T-helper 2 cell treated with Interferon-gamma antibody and Interleukin-4, amounts not matched to agents 100 ng/mL and 5 ng/mL, for 36 hours (primary cell): ENCODE measurements around the gene CHST14. TPM values are rescaled to one million over a fixed set of nuclear protein-coding genes. Genes with fewer than 3 reads are reported as not detected.

Experiments
- intact Hi-C: fragments of 100-400 bp; cut with micrococcal nuclease; formaldehyde crosslinking; loops from one replicate; pipeline ENCODE4 v1.15.1; 2023
- total RNA-seq: library from RNA; stranded (reverse); gene quantifications from 2 replicates; pipeline ENCODE4 v1.2.3, GENCODE V29; 2022

Gene CHST14
- total RNA-seq, 1 donor from 2014 or later, result 16.5 TPM

DNA sequence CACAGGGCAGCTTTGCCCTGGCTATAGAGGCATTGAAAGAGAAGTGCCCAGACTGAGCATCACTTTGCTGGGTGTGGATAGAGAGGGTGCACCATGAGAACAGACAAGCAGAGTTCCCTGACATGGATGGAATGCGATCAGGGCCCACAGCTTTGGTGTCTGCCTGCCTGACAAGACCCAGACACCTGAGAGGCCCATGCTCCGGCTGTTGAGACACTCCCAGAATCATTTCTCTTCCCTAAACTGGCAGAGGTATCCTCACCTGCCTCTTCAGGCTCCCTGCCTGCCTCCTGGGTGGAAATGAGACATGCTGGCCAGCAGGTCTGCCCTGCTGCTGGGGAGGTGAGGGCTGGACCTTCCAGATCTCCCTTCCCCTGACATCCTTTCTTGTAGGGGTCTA, 10.4 kb upstream of the CHST14 start:
- intact Hi-C loops, result no loop called here

DNA sequence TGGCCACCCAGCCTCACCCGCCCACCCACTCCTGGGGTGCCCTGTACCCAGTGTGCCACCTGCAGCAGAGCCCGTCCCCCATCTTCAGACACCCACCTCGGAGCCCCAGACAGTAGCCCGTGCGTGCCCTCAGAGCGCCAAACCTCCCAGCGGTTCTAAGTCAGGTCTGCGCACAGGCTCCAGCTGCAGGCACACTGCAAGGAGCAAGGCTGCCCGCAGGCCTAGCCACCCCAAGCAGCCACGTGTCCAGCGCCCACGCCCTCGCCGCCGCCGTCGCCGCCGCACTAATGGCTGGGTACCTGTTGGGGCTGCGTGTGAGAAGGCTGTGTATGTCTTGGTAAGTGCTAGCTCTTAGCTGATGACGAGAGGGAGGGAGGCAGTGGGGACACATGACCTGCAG, 8.8 kb upstream of the CHST14 start:
- intact Hi-C loops, result no loop called here

- intact Hi-C loops, result no loop called here
Measured at GRCh38 chr15:40463279-40463678, 7.5 kb upstream of the CHST14 start.

DNA sequence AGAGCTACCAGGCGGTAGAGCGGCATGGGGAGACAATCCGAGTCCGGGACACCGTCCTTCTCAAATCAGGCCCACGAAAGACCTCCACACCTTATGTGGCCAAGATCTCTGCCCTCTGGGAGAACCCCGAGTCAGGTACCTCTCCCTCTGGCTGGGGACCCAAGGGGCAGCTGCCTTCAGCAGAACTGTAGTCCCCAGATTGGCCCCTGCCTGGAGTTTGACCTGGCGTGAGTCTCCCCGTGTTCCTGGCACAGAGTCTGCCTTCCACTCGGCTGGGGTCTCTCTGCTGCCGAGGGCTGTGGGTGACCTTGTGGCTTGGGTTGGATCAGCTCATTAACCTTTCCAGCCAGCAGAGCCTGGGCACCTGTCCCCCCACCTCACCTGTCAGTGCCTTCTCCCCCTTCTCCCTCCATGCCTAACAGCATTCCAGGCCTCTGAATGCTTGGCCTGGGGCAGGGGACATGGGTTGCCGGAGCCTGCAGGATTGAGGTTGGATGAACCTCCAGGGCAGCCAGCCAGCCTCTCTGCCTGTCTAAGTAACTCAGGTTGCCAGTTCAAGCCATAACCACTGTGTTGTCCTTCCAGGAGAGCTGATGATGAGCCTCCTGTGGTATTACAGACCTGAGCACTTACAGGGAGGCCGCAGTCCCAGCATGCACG, 6.8 kb upstream of the CHST14 start:
- intact Hi-C loops, result no loop called here

- intact Hi-C loops, result no loop called here
Measured at GRCh38 chr15:40464595-40465185, 6.1 kb upstream of the CHST14 start.

- intact Hi-C loops, result no loop called here
Measured at GRCh38 chr15:40465939-40466338, 4.8 kb upstream of the CHST14 start.

GRCh38 chr15:40466426-40467260, 4.1 kb upstream of the CHST14 start:
- intact Hi-C loops, result no loop called here

DNA sequence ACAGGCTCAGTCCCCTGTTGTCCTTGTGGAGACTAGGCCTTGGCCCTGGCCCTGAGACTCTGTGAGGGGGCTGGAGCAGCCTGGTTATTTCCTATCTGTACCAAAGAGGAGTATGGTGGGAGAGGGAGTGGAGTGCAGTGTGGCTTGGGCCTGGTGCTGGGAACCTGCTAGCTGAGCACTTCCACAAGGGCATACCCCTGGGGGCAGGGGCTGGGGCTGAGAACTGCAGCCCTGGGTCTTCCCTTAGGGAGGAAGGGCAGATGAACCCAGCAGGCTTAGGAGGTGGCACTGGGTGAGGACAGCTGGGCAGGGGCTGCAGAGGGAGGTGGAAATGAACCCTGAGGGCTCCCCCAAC, 3.5 kb upstream of the CHST14 start:
- intact Hi-C loops, result no loop called here

- intact Hi-C loops, result no loop called here
Measured at GRCh38 chr15:40468898-40469331, 1.9 kb upstream of the CHST14 start.

- intact Hi-C loops, result loop anchor here (2.0 kb wide), 1 partner anchor 29 kb away; the partner anchor contains the start of gene BAHD1
Measured at GRCh38 chr15:40469776-40470390, 901 bp upstream of the CHST14 start.

DNA sequence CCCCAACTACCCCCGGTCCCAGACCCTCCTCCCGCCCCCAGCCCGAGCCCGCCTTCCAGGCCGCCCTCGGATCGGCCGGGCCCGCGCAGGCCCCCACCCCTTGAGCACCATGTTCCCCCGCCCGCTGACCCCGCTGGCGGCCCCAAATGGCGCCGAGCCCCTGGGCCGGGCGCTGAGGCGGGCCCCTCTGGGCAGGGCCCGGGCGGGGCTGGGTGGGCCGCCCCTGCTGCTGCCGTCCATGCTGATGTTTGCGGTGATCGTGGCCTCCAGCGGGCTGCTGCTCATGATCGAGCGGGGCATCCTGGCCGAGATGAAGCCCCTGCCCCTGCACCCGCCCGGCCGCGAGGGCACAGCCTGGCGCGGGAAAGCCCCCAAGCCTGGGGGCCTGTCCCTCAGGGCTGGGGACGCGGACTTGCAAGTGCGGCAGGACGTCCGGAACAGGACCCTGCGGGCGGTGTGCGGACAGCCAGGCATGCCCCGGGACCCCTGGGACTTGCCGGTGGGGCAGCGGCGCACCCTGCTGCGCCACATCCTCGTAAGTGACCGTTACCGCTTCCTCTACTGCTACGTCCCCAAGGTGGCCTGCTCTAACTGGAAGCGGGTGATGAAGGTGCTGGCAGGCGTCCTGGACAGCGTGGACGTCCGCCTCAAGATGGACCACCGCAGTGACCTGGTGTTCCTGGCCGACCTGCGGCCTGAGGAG, 472 bp downstream of the CHST14 start:
- intact Hi-C loops, result loop anchor here (2.0 kb wide), 1 partner anchor 30 kb away; the partner anchor contains the start of gene BAHD1

GRCh38 chr15:40471808-40472150, 995 bp downstream of the CHST14 start:
- intact Hi-C loops, result loop anchor here (2.0 kb wide), 1 partner anchor 31 kb away; the partner anchor contains the start of gene BAHD1

- intact Hi-C loops, result no loop called here
Measured at GRCh38 chr15:40472171-40472727, 1.5 kb downstream of the CHST14 start.

DNA sequence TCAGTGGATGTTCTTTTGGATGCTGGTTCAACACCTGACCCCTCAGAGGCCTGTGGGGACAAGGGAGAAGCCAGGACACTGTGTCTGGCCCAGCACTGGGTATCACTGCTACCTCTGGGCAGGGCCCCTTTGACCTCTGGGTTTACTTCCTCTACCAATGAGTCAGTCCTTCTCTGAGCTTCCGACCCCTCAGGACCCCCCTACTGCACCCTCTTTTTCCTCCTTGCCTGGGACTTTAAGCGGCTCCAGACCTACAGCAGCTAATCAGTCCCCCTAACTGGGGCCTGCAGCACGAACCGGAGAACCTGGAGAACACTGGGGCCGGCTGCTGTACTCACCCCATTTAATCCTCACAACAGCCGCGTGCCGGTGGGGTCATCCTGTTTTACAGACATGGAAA, 3.8 kb downstream of the CHST14 start:
- intact Hi-C loops, result no loop called here

GRCh38 chr15:40477642-40478327, 7.0 kb downstream of the CHST14 start:
- intact Hi-C loops, result no loop called here

- intact Hi-C loops, result no loop called here
Measured at GRCh38 chr15:40479024-40479423, 8.2 kb downstream of the CHST14 start.

DNA sequence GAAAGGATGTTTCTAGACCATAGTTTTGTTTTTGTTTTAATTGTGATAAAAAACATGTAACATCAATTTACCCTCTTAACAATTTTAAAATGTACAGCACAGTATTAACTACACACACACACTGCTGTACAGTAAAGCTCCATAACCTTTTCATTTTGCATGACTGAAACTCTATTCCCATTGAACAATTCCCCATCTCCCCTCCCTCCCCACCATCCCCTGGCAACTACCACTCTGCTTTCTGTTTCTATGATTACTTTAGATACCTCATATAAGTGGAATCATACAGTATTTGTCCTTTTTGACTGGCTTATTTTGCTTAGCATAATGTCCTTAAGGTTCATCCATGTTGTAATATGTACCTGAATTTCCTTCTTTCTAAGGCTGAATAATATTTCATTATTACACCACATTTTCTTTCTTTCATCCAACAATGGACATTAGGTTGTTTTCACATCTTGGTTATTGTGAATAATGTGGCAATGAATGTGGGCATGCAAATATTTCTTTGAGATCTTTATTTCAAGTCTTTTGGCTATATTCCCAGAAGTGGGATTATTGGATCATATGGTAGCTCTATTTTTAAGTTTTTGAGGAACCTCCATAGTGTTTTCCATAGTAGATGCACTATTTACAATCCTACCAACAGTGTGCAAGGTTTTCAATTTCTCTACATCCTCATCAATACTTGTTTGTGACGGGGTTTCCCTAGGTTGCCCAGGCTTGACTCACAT, 10.7 kb downstream of the CHST14 start:
- intact Hi-C loops, result no loop called here

DNA sequence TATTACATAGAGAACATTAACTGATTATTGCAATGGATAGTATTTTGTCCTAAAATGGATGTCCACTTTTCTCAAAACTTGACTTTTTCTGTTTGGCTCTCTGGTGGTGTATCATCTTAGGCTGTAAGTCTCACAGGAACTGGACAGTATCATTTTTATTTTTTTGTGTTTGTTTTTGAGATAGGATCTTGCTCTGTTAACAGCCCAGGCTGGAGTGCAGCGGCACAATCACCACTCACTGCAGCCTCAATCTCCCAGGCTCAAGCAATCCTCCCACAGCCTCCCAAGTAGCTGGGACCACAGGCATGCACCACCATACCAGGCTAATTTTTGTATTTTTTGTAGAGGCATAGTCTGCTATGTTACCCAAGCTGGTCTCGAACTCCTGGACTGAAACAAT, 13.1 kb downstream of the CHST14 start:
- intact Hi-C loops, result no loop called here

DNA sequence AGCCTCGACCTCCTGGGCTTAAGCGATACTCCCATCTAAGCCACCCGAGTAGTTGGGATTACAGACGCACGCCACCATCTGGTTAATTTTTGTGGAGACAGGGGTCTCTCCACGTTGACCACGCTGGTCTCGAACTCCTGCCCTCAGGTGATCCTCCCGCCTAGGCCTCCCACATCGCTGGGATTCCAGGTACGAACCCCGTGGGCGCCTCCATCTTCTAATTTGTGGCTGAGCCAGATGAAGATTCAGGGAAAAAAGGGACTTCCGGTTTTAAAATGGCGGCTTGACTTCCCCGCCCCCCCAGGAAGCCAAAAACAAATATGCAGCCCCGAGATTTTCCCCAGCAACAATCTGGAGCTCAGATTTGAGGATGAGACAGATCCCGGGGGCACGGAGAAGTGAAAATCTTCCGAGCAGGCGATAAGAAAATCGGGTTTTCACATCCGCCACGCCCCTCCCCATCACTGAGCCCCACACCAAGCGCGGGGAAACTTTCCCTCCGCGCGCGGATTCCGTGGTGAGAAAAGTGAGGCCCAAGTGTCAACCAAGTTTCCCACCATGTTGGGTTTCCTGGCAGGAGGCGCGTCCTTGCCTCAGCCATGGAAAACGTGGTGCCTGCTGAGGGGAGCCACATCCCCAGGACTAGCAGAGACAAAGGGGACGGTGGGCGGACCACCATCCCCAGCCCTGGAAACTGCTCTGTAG, 15.4 kb downstream of the CHST14 start:
- intact Hi-C loops, result no loop called here
